Esophagus squamous epithelium (tissue), 5 donors: Measurements from ENCODE around the gene SEMA4C. TPM values are rescaled to one million over a fixed set of nuclear protein-coding genes. Genes with fewer than 3 reads are reported as not detected.

ENCODE experiments used
- DNase-seq: peaks from one replicate; lab custom pipeline; 2025; lab: John Stamatoyannopoulos, UW
- H3K27ac ChIP-seq, 4 donors: fragments of 200-600 bp; sonication (generic); one replicate each; pipeline ENCODE4 v1.5.1; 2016 to 2019; ENCODE audit warnings: mild to moderate bottlenecking in 1 of 4
- H3K27me3 ChIP-seq, 4 donors: fragments of 200-600 bp; sonication (generic); 1 replicate in 3 of 4; 2 replicates in 1 of 4; pipeline versions ENCODE4 v1.5.1 to v1.6.0; 2017 to 2021; ENCODE audit warnings: antibody characterized with exemption in 1 of 4
- H3K36me3 ChIP-seq, 3 donors: fragments of 200-600 bp; sonication (generic); one replicate each; pipeline ENCODE4 v1.5.1; 2016 to 2019
- H3K4me1 ChIP-seq, 3 donors: fragments of 200-600 bp; sonication (generic); one replicate each; pipeline ENCODE4 v1.5.1; 2017 to 2019
- H3K4me3 ChIP-seq, 4 donors: fragments of 200-600 bp; sonication (generic); 1 replicate in 3 of 4; 2 replicates in 1 of 4; pipeline ENCODE4 v1.5.1; 2016 to 2019; ENCODE audit warnings: mild to moderate bottlenecking in 2 of 4, moderate library complexity in 1 of 4
- H3K9me3 ChIP-seq, 3 donors: fragments of 200-600 bp; sonication (generic); one replicate each; pipeline ENCODE4 v1.5.1; 2016 to 2019
- POLR2A ChIP-seq, 4 donors: fragments of 450-650 bp; IDR thresholded peaks; one replicate each; pipeline ENCODE4 v1.6.1; 2017; ENCODE audit warnings: antibody characterized with exemption in 4 of 4, mild to moderate bottlenecking in 4 of 4, moderate library complexity in 3 of 4
- whole genome bisulfite sequencing, 2 donors: methylation state at CpG; one replicate each; pipeline ENCODE4 v1.1.5; 2018; 5-methylcytosine and 5-hydroxymethylcytosine counted together
- intact Hi-C: fragments of 100-400 bp; cut with DNase I; formaldehyde crosslinking; loops from one replicate; pipeline ENCODE4 v1.15.0; 2022
- total RNA-seq, 4 donors: library from RNA; depleted of rRNA; stranded (reverse); fragments of >200 nt; gene quantifications; one replicate each; pipeline ENCODE4 v1.1.0, GENCODE V29; 2016
- TF ChIP-seq, protein P1 (sequence below), 6 experiments: fragments of 450-650 bp in 4 of 6; fragments of 200-600 bp in 2 of 6; sonication (generic) in 2 of 6; IDR thresholded peaks; one replicate each; pipeline ENCODE4 v1.5.1; 2016 to 2019; ENCODE audit warnings: antibody characterized with exemption in 6 of 6, mild to moderate bottlenecking in 4 of 6, moderate library complexity in 4 of 6
- donor health status: DM: yes; HTN: yes; CAD: no.

SEMA4C gene
- total RNA-seq, 4 donors from 2014 or later = 7.4 to 23.8 (median 12.8) TPM

DNA sequence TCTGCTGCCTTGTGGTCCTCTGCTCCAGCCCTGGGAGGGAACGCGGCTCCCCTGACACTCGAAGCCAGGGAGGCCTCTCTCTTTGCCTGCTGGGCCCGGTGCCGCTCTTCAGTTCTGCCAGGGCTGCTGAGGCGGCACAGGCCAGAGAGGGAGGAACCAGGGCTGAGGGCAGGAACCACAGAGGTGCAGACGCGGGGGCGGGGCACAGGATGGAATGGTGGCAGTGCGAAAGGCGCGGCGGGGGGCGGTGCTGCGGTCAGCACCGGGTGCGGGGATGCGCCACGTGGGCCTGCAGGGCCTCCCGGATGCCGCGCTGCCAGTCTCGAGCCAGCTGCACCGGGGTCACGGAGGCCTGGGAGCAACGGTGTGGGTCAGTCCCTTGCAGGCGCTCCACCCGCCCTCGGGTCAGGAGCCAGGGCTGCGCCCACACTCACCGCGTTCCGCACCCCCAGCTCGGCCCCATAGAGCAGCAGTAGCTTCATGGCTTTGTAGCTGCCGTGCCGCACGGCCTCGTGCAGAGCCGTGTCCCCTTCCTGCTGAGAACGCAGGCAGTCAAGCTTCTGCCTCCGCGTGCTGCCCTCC, 30.5 kb downstream of the SEMA4C start:
- peak; percentile 63 for DNase-seq
- Histone ChIP-seq H3K27ac (no peak overlapping the region), H3K4me3 (peak overlapping the region in 1 of 4 donors; percentile 6), H3K36me3 (peaks cover 0 to 59% (median 0%) of the 10 kb centered on the region in 3 donors), H3K27me3 (no peaks in the 10 kb centered on the region), H3K4me1 (peaks cover 0 to 13% (median 0%) of the 10 kb centered on the region in 3 donors), H3K9me3 (no peaks in the 10 kb centered on the region)
- TF ChIP-seq POLR2A (IDR thresholded peaks at IDR 0.05) = no peak
- TF ChIP-seq, protein P1, sequence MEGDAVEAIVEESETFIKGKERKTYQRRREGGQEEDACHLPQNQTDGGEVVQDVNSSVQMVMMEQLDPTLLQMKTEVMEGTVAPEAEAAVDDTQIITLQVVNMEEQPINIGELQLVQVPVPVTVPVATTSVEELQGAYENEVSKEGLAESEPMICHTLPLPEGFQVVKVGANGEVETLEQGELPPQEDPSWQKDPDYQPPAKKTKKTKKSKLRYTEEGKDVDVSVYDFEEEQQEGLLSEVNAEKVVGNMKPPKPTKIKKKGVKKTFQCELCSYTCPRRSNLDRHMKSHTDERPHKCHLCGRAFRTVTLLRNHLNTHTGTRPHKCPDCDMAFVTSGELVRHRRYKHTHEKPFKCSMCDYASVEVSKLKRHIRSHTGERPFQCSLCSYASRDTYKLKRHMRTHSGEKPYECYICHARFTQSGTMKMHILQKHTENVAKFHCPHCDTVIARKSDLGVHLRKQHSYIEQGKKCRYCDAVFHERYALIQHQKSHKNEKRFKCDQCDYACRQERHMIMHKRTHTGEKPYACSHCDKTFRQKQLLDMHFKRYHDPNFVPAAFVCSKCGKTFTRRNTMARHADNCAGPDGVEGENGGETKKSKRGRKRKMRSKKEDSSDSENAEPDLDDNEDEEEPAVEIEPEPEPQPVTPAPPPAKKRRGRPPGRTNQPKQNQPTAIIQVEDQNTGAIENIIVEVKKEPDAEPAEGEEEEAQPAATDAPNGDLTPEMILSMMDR (IDR thresholded peaks at IDR 0.05) = no peak
- intact Hi-C loops = no loop called here
- WGBS, 2 donors = 40% methylated on average over 2 of the region's 42 CpGs; no CpG with 5 or more reads in 1 of the 2 donors

DNA sequence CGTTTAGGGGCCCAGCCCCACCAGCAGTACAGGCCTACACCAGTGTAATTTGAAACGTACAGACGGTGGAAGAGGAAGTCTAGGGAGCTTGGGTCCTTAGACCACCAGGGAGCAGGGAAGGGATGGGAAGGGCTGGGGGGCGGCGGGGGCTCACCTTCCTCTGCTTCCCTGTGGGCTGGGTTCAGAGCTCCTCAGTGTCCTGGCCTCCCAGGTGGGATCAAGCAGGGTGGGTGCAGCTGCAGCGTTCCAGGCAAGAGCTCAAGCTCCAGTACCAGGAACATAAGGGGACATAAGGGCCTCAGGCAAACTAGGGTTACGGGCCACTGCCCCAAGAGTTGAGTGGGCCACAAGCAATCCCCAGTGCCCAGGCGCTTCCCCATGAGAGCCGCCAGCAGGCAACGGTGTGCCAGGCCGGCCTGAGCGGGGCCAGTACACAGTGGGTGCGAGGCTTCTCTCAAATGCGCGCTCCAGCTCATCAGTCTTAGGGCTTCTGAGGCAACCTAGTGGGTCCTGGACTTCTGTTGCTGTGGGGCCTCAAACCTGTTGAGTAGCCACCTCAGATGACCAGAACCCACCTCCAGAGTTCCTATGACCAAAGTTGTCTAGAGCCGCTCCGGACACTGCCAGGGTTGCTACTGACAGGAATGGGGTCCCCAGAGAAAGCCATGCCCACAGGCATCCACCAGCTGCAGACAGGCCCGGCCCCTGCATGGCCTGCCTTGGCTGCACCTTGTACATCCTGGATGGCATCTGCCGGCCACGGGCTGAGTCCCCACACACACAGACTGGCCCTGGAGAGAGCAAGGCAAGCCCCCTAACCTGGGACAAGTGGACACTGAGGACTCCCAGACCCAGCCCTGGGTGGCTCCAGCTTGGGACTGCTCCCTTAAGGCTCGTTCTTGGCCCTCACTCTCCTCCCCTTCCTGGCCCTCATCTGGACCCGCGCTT, 31.3 kb downstream of the SEMA4C start:
- no peak overlapping the region for H3K27ac ChIP-seq
- no peak overlapping the region for H3K4me3 ChIP-seq
- H3K36me3 ChIP-seq = peaks cover 0 to 65% (median 0%) of the 10 kb centered on the region in 3 donors
- H3K4me1 ChIP-seq = peaks cover 0 to 14% (median 0%) of the 10 kb centered on the region in 3 donors
- intact Hi-C loops = no loop called here
- DNase-seq = no peak
- no peaks in the 10 kb centered on the region for H3K27me3 ChIP-seq
- TF ChIP-seq, protein P1 (IDR thresholded peaks at IDR 0.05) = no peak
- no peak for TF ChIP-seq POLR2A (IDR thresholded peaks at IDR 0.05)
- WGBS, 2 donors = 68 to 91% methylated on average over 4 of the region's 23 CpGs
- no peaks in the 10 kb centered on the region for H3K9me3 ChIP-seq

GRCh38 chr2:96837575-96837974, 32.3 kb downstream of the SEMA4C start:
- Histone ChIP-seq H3K27ac (no peak overlapping the region), H3K4me1 (peaks cover 0 to 25% (median 0%) of the 10 kb centered on the region in 3 donors), H3K4me3 (no peak overlapping the region), H3K9me3 (no peaks in the 10 kb centered on the region), H3K36me3 (peaks cover 0 to 76% (median 0%) of the 10 kb centered on the region in 3 donors), H3K27me3 (no peaks in the 10 kb centered on the region)
- TF ChIP-seq POLR2A (IDR thresholded peaks at IDR 0.05) = no peak
- intact Hi-C loops = no loop called here
- WGBS, 2 donors = 93% methylated on average over 7 of the region's 9 CpGs
- no peak for DNase-seq

DNA sequence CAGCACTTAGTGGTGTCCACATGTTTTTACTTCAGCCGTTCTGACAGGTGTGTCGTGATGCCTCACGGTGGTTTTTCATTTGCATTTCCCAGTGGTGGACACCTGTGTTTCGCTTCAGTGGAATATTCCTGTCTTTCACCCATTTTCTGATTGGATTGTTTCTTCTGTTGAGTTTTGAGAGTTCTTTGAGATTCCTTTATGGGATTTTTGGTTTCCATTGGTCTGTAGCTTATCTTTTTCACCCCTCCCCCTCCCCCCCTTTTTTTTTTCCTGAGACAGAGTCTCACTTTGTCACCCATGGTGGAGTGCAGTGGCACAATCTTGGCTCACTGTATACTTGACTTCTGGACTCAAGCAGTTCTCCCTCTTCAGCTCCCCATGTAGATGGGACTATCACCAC, 34.0 kb downstream of the SEMA4C start:
- H3K4me3 ChIP-seq = no peak overlapping the region
- no peak for DNase-seq
- WGBS, 2 donors = 94 to 95% methylated on average over 4 of the region's 4 CpGs
- H3K36me3 ChIP-seq = peaks cover 0 to 91% (median 0%) of the 10 kb centered on the region in 3 donors
- H3K4me1 ChIP-seq = peaks cover 0 to 29% (median 0%) of the 10 kb centered on the region in 3 donors
- H3K27ac ChIP-seq = no peak overlapping the region
- H3K27me3 ChIP-seq = no peaks in the 10 kb centered on the region
- H3K9me3 ChIP-seq = no peaks in the 10 kb centered on the region
- TF ChIP-seq, protein P1 (IDR thresholded peaks at IDR 0.05) = no peak
- no peak for TF ChIP-seq POLR2A (IDR thresholded peaks at IDR 0.05)
- intact Hi-C loops = no loop called here

- intact Hi-C loops = no loop called here
- TF ChIP-seq, protein P1 (IDR thresholded peaks at IDR 0.05) = no peak
- no peak for TF ChIP-seq POLR2A (IDR thresholded peaks at IDR 0.05)
- Histone ChIP-seq H3K27ac (peak overlapping the region in 2 of 4 donors; percentile 44 to 50), H3K4me3 (no peak overlapping the region), H3K9me3 (no peaks in the 10 kb centered on the region), H3K27me3 (no peaks in the 10 kb centered on the region), H3K36me3 (peaks cover 15 to 91% (median 15%) of the 10 kb centered on the region in 3 donors), H3K4me1 (peaks cover 0 to 16% (median 0%) of the 10 kb centered on the region in 3 donors)
- no peak for DNase-seq
- 60 to 69% methylated on average over 6 to 9 of the region's 18 CpGs for WGBS, 2 donors
Observed at GRCh38 chr2:96832754-96833507, 36.9 kb downstream of the SEMA4C start.
